A549 treated with dexamethasone at 1 μM for 4 hours (cell line): ENCODE data around the gene AEBP2. TPM values are rescaled to one million over a fixed set of nuclear protein-coding genes. Genes with fewer than 3 reads are reported as not detected.

Experiments used
- total RNA-seq: library from RNA; stranded (reverse); fragments of 200-300 nt; extraction: Qiagen RNA extraction; gene quantifications from 5 replicates; pipeline ENCODE4 v1.2.3, GENCODE V29; 2022

AEBP2 gene
- total RNA-seq: 25.4 to 30.7 TPM (median 25.8 TPM) in 5 replicates

GRCh38 chr12:19439059-19440018 is at the start of gene AEBP2:
AEBP2 (plus strand) TSS chr12:19439492; CDS start chr12:19439700, 208 bp downstream.

